Caco-2 (cell line): ENCODE results near the gene IFNA6. TPM values are rescaled to one million over a fixed set of nuclear protein-coding genes. Genes with fewer than 3 reads are reported as not detected.

Experiments used
- BruUV-seq: library from RNA; stranded (reverse); fragments of 400-500 nt; replicated peaks from 2 replicates; lab custom pipeline; 2021; lab: Mats Ljungman, UMichigan
- CTCF ChIA-PET: fragments of 300-600 bp; sonication (Branson Sonifier 250); formaldehyde crosslinking; loops from one replicate; lab custom pipeline; 2022; ENCODE audit warnings: antibody characterized with exemption; lab: Charles Lee
- POLR2A ChIA-PET: fragments of 300-600 bp; sonication (Branson Sonifier 250); formaldehyde crosslinking; loops from one replicate; lab custom pipeline; 2022; ENCODE audit warnings: antibody characterized with exemption; lab: Charles Lee
- DNase-seq, 2 experiments: peaks; one replicate each; pipeline versions ENCODE4 v3.0.0 to v3.0.0-alpha.2; 2020 to 2022
- H3K27me3 ChIP-seq: replicated peaks from 2 replicates; pipeline ENCODE4 v1.6.0; 2011; ENCODE audit warnings: low read length; ENCODE audit not compliant: control insufficient read depth, insufficient read depth
- H3K36me3 ChIP-seq: 2 replicates; pipeline ENCODE4 v1.5.1; 2011; ENCODE audit warnings: low read length; ENCODE audit not compliant: control insufficient read depth, insufficient read depth
- H3K4me1 ChIP-seq: fragments of 250-450 bp; sonication (Bioruptor Pico); 2 replicates; pipeline ENCODE4 v1.5.1; 2020; ENCODE audit warnings: mild to moderate bottlenecking
- H3K4me3 ChIP-seq: 2 replicates; pipeline ENCODE4 v1.5.1; 2011; ENCODE audit warnings: low read depth, mild to moderate bottlenecking, control low read depth, low read length
- H3K9me3 ChIP-seq: fragments of 250-450 bp; sonication (Bioruptor Pico); 2 replicates; pipeline ENCODE4 v1.5.1; 2020; ENCODE audit warnings: mild to moderate bottlenecking, moderate library complexity
- H3K27ac Mint-ChIP-seq: one replicate; pipeline ENCODE4 v1.8.0; 2022; ENCODE audit warnings: mixed read lengths; ENCODE audit not compliant: unreplicated experiment
- H3K27me3 Mint-ChIP-seq: one replicate; pipeline ENCODE4 v1.8.0; 2022; ENCODE audit warnings: mixed read lengths; ENCODE audit not compliant: insufficient read depth, unreplicated experiment
- H3K36me3 Mint-ChIP-seq: one replicate; pipeline ENCODE4 v1.8.0; 2022; ENCODE audit warnings: mild to moderate bottlenecking, mixed read lengths; ENCODE audit not compliant: insufficient read depth, unreplicated experiment
- H3K4me1 Mint-ChIP-seq: one replicate; pipeline ENCODE4 v1.8.0; 2022; ENCODE audit warnings: low read depth, mixed read lengths; ENCODE audit not compliant: unreplicated experiment
- H3K4me3 Mint-ChIP-seq: one replicate; pipeline ENCODE4 v1.8.0; 2022; ENCODE audit warnings: mild to moderate bottlenecking, moderate library complexity, mixed read lengths; ENCODE audit not compliant: unreplicated experiment
- H3K9me3 Mint-ChIP-seq: one replicate; pipeline ENCODE4 v1.8.0; 2022; ENCODE audit warnings: mixed read lengths; ENCODE audit not compliant: unreplicated experiment
- CTCF ChIP-seq, 2 experiments: fragments of 200-600 bp in 1 of 2; IDR thresholded peaks; 1 replicate in 1 of 2; 2 replicates in 1 of 2; pipeline versions ENCODE4 v1.5.1 to v1.8.0; 2011 to 2022; ENCODE audit warnings: antibody characterized with exemption in 1 of 2, control low read depth in 1 of 2, inconsistent platforms in 1 of 2, low read depth in 1 of 2, low read length in 1 of 2, mild to moderate bottlenecking in 1 of 2, moderate library complexity in 1 of 2; ENCODE audit not compliant: insufficient read depth in 1 of 2, severe bottlenecking in 1 of 2, unreplicated experiment in 1 of 2
- intact Hi-C: fragments of 100-400 bp; cut with micrococcal nuclease; formaldehyde crosslinking; loops from one replicate; pipeline ENCODE4 v1.10.0; 2022; ENCODE audit not compliant: unreplicated experiment
- total RNA-seq: library from RNA; stranded (reverse); gene quantifications from 2 replicates; pipeline ENCODE4 v1.2.3, GENCODE V29; 2022

The IFNA6 gene
- total RNA-seq, 1 experiment from 2014 or later, result not detected

- Mint-ChIP-seq H3K4me1 (peaks cover 5% of the 10 kb centered on the region), H3K36me3 (no peaks in the 10 kb centered on the region), H3K9me3 (no peaks in the 10 kb centered on the region), H3K4me3 (no peak overlapping the region), H3K27ac (no peak overlapping the region), H3K27me3 (peaks cover 20% of the 10 kb centered on the region)
- Histone ChIP-seq H3K4me3 (no peak overlapping the region), H3K36me3 (no peaks in the 10 kb centered on the region), H3K4me1 (no peaks in the 10 kb centered on the region), H3K9me3 (no peaks in the 10 kb centered on the region), H3K27me3 (no peaks in the 10 kb centered on the region)
- BruUV-seq, result no TSS peak
- no peak for DNase-seq
- ChIA-PET CTCF (no interaction called here), POLR2A (no interaction called here)
- no peak for TF ChIP-seq CTCF (IDR thresholded peaks at IDR 0.05; ENCODE audit: insufficient read depth in 1 of 2, low read depth in 1 of 2, low read length in 1 of 2, severe bottlenecking in 1 of 2, unreplicated experiment in 1 of 2)
- intact Hi-C loops, result loop anchor here (10.0 kb wide), 1 partner anchor 127 kb away; the partner anchor contains the start of gene IFNA4
These were observed 38.8 kb downstream of the IFNA6 start for GRCh38 chr9:21311889-21312288.

GRCh38 chr9:21305213-21305612, 45.5 kb downstream of the IFNA6 start, which contains the start of gene IFNA5:
Gene IFNA5, minus strand, starts transcription at chr9:21305313. Its CDS starts 57 bp downstream, at chr9:21305256.
- H3K36me3 ChIP-seq, result no peaks in the 10 kb centered on the region
- H3K27ac Mint-ChIP-seq, result no peak within 1 kb of the TSS
- no TSS peak for BruUV-seq
- no peak for DNase-seq
- ChIA-PET POLR2A (no interaction called here), CTCF (no interaction called here)
- H3K4me3 ChIP-seq, result no peak within 1 kb of the TSS
- no peaks in the 10 kb centered on the region for H3K9me3 ChIP-seq
- no peaks in the 10 kb centered on the region for H3K36me3 Mint-ChIP-seq
- H3K4me1 ChIP-seq, result no peaks in the 10 kb centered on the region
- TF ChIP-seq CTCF (IDR thresholded peaks at IDR 0.05; ENCODE audit: insufficient read depth in 1 of 2, low read depth in 1 of 2, low read length in 1 of 2, severe bottlenecking in 1 of 2, unreplicated experiment in 1 of 2), result no peak
- peaks cover 24% of the 10 kb centered on the region for H3K27me3 Mint-ChIP-seq
- no peaks in the 10 kb centered on the region for H3K9me3 Mint-ChIP-seq
- H3K27me3 ChIP-seq, result no peaks in the 10 kb centered on the region
- intact Hi-C loops, result no loop called here
- no peaks in the 10 kb centered on the region for H3K4me1 Mint-ChIP-seq
- H3K4me3 Mint-ChIP-seq, result no peak within 1 kb of the TSS

Other genes with a start within 250 kb of the IFNA6 start
- gene IFNW1, start 209.1 kb downstream of the IFNA6 start, total RNA-seq, result not detected in 2 replicates
- gene IFNA21, start 184.2 kb downstream of the IFNA6 start, total RNA-seq, result not detected in 2 replicates
- gene IFNA4, start 163.3 kb downstream of the IFNA6 start, total RNA-seq, result not detected in 2 replicates
- gene IFNA7, start 148.7 kb downstream of the IFNA6 start, total RNA-seq, result not detected in 2 replicates
- not detected in 2 replicates for gene IFNA10, start 143.7 kb downstream of the IFNA6 start, total RNA-seq
- gene IFNA16, start 133.6 kb downstream of the IFNA6 start, total RNA-seq, result not detected in 2 replicates
- not detected in 2 replicates for gene IFNA17, start 122.7 kb downstream of the IFNA6 start, total RNA-seq
- not detected in 2 replicates for gene IFNA14, start 110.9 kb downstream of the IFNA6 start, total RNA-seq
- gene IFNA5, start 45.6 kb downstream of the IFNA6 start, total RNA-seq, result not detected in 2 replicates
- 13.0 and 13.5 TPM in 2 replicates for gene KLHL9, start 15.5 kb downstream of the IFNA6 start, total RNA-seq
- not detected in 2 replicates for gene IFNA13, start 17.2 kb upstream of the IFNA6 start, total RNA-seq
- gene IFNA2, start 34.5 kb upstream of the IFNA6 start, total RNA-seq, result not detected in 2 replicates
- gene IFNA8, start 58.2 kb upstream of the IFNA6 start, total RNA-seq, result not detected in 2 replicates
- gene IFNA1, start 89.6 kb upstream of the IFNA6 start, total RNA-seq, result not detected in 2 replicates
- gene IFNE, start 131.4 kb upstream of the IFNA6 start, total RNA-seq, result 0.34 and 1.00 TPM in 2 replicates